H9 (cell line): Measurements from ENCODE around the gene SLC7A6. TPM values are rescaled to one million over a fixed set of nuclear protein-coding genes. Genes with fewer than 3 reads are reported as not detected.

Experiments used
- DNase-seq: peaks from one replicate; pipeline ENCODE4 v3.0.0-alpha.2; 2017
- H2AFZ ChIP-seq: one replicate; pipeline ENCODE4 v1.6.1; 2013; ENCODE audit warnings: mild to moderate bottlenecking, low read length, control low read depth, moderate library complexity
- H2AK5ac ChIP-seq: 2 replicates; pipeline ENCODE4 v1.6.1; 2013; ENCODE audit warnings: low read length, control low read depth, mixed read lengths; ENCODE audit not compliant: insufficient read length
- H2BK120ac ChIP-seq: one replicate; pipeline ENCODE4 v1.6.1; 2013; ENCODE audit warnings: low read depth, mild to moderate bottlenecking, low read length, control low read depth, inconsistent platforms; ENCODE audit not compliant: poor library complexity, severe bottlenecking
- H2BK12ac ChIP-seq: 2 replicates; pipeline ENCODE4 v1.6.1; 2013; ENCODE audit warnings: low read length, control low read depth, mixed read lengths, low read depth; ENCODE audit not compliant: insufficient read length
- H2BK15ac ChIP-seq: 2 replicates; pipeline ENCODE4 v1.6.1; 2013; ENCODE audit warnings: low read depth, low read length, control low read depth
- H2BK20ac ChIP-seq: one replicate; pipeline ENCODE4 v1.6.1; 2013; ENCODE audit warnings: low read depth, mild to moderate bottlenecking, low read length, control low read depth, inconsistent platforms; ENCODE audit not compliant: poor library complexity, severe bottlenecking
- H2BK5ac ChIP-seq: 2 replicates; pipeline ENCODE4 v1.6.1; 2013; ENCODE audit warnings: low read length, control low read depth, mixed read lengths; ENCODE audit not compliant: insufficient read length
- H3K14ac ChIP-seq: 2 replicates; pipeline ENCODE4 v1.6.1; 2013; ENCODE audit warnings: low read length, control low read depth; ENCODE audit not compliant: insufficient read depth
- H3K18ac ChIP-seq: 2 replicates; pipeline ENCODE4 v1.6.1; 2013; ENCODE audit warnings: low read depth, mild to moderate bottlenecking, mixed read lengths, low read length, control low read depth; ENCODE audit not compliant: insufficient read length
- H3K23ac ChIP-seq: 2 replicates; pipeline ENCODE4 v1.6.1; 2013; ENCODE audit warnings: low read length, control low read depth, mixed read lengths, low read depth; ENCODE audit not compliant: insufficient read length
- H3K23me2 ChIP-seq: 2 replicates; pipeline ENCODE4 v1.6.1; 2013; ENCODE audit warnings: low read depth, mild to moderate bottlenecking, mixed read lengths, low read length, control low read depth; ENCODE audit not compliant: insufficient read length, poor library complexity, severe bottlenecking
- H3K27ac ChIP-seq: 2 replicates; pipeline ENCODE4 v1.5.1; 2013; ENCODE audit warnings: low read length, control low read depth, mixed read lengths, low read depth; ENCODE audit not compliant: insufficient read length
- H3K27me3 ChIP-seq: 2 replicates; pipeline ENCODE4 v1.6.1; 2013; ENCODE audit warnings: low read length, control low read depth, inconsistent platforms; ENCODE audit not compliant: insufficient read depth
- H3K4ac ChIP-seq: 2 replicates; pipeline ENCODE4 v1.6.1; 2013; ENCODE audit warnings: low read depth, mild to moderate bottlenecking, control low read depth, inconsistent platforms, low read length, moderate library complexity
- H3K4me1 ChIP-seq: 2 replicates; pipeline ENCODE4 v1.6.1; 2013; ENCODE audit warnings: low read length, control low read depth, inconsistent platforms; ENCODE audit not compliant: insufficient read depth
- H3K4me2 ChIP-seq: 2 replicates; pipeline ENCODE4 v1.6.1; 2013; ENCODE audit warnings: low read length, control low read depth, mixed read lengths; ENCODE audit not compliant: insufficient read length, insufficient read depth
- H3K56ac ChIP-seq: 2 replicates; pipeline ENCODE4 v1.6.1; 2013; ENCODE audit warnings: low read depth, mild to moderate bottlenecking, mixed read lengths, low read length, control low read depth; ENCODE audit not compliant: insufficient read length
- H3K79me1 ChIP-seq: 2 replicates; pipeline ENCODE4 v1.6.1; 2013; ENCODE audit warnings: low read depth, mild to moderate bottlenecking, moderate library complexity, low read length, control low read depth, inconsistent platforms; ENCODE audit not compliant: insufficient read depth, poor library complexity, severe bottlenecking
- H3K79me2 ChIP-seq: 2 replicates; pipeline ENCODE4 v1.6.1; 2013; ENCODE audit warnings: low read length, control low read depth, inconsistent platforms; ENCODE audit not compliant: insufficient read depth
- H3K9ac ChIP-seq: 2 replicates; pipeline ENCODE4 v1.6.1; 2013; ENCODE audit warnings: low read length, control low read depth, mixed read lengths; ENCODE audit not compliant: insufficient read length; ENCODE audit errors: extremely low read depth
- H3K9me3 ChIP-seq: one replicate; pipeline ENCODE4 v1.6.1; 2013; ENCODE audit warnings: low read depth, low read length, inconsistent platforms; ENCODE audit not compliant: control insufficient read depth
- H3T11ph ChIP-seq: one replicate; pipeline ENCODE4 v1.6.1; 2013; ENCODE audit warnings: mild to moderate bottlenecking, low read length, control low read depth, inconsistent platforms
- H4K20me1 ChIP-seq: one replicate; pipeline ENCODE4 v1.6.1; 2013; ENCODE audit not compliant: control insufficient read depth, insufficient read length, insufficient read depth
- H4K5ac ChIP-seq: 2 replicates; pipeline ENCODE4 v1.6.1; 2013; ENCODE audit warnings: low read depth, mild to moderate bottlenecking, mixed read lengths, low read length, control low read depth; ENCODE audit not compliant: insufficient read length
- H4K8ac ChIP-seq: replicated peaks from 2 replicates; pipeline ENCODE4 v1.6.1; 2013; ENCODE audit warnings: low read length, control low read depth, mixed read lengths, low read depth; ENCODE audit not compliant: insufficient read length
- H4K91ac ChIP-seq: 2 replicates; pipeline ENCODE4 v1.6.1; 2013; ENCODE audit warnings: low read depth, mild to moderate bottlenecking, moderate library complexity, mixed read lengths, low read length, control low read depth; ENCODE audit not compliant: insufficient read length
- H3K27ac Mint-ChIP-seq, 3 experiments: 2 replicates in 2 of 3; 3 replicates in 1 of 3; pipeline ENCODE4 v1.8.0; 2020 to 2021; ENCODE audit warnings: mixed read lengths in 3 of 3, mild to moderate bottlenecking in 1 of 3, moderate library complexity in 1 of 3
- H3K27me3 Mint-ChIP-seq: 2 replicates; pipeline ENCODE4 v1.8.0; 2021; ENCODE audit warnings: low read depth, mild to moderate bottlenecking, moderate library complexity, mixed read lengths
- H3K36me3 Mint-ChIP-seq, 3 experiments: 2 replicates in 2 of 3; 3 replicates in 1 of 3; pipeline ENCODE4 v1.8.0; 2020 to 2021; ENCODE audit warnings: low read depth in 3 of 3, mixed read lengths in 3 of 3; ENCODE audit not compliant: insufficient read depth in 1 of 3
- H3K4me1 Mint-ChIP-seq, 2 experiments: 2 replicates each; pipeline ENCODE4 v1.8.0; 2020; ENCODE audit warnings: mixed read lengths in 2 of 2
- H3K4me3 Mint-ChIP-seq, 2 experiments: 2 replicates in 1 of 2; 3 replicates in 1 of 2; pipeline ENCODE4 v1.8.0; 2020 to 2021; ENCODE audit warnings: mild to moderate bottlenecking in 2 of 2, mixed read lengths in 2 of 2, moderate library complexity in 1 of 2
- H3K9me3 Mint-ChIP-seq, 2 experiments: 2 replicates in 1 of 2; 3 replicates in 1 of 2; pipeline ENCODE4 v1.8.0; 2020; ENCODE audit warnings: mild to moderate bottlenecking in 2 of 2, mixed read lengths in 2 of 2, moderate library complexity in 1 of 2
- WGBS: extraction: QIAGEN DNeasy Blood & Tissue Kit; methylation state at CpG from one replicate; pipeline ENCODE4 v1.1.7; 2013; ENCODE audit warnings: missing lambda C conversion rate, low lambda C conversion rate, mixed read lengths; ENCODE audit not compliant: insufficient read length; ENCODE audit errors: extremely low coverage; 5-methylcytosine and 5-hydroxymethylcytosine counted together
- total RNA-seq: library from RNA; stranded (reverse); gene quantifications from 2 replicates; pipeline ENCODE4 v1.2.1, GENCODE V29; 2021
- TF ChIP-seq, protein P1 (sequence below): fragments of 200-600 bp; sonication (generic); conservative IDR thresholded peaks from 3 replicates; pipeline ENCODE4 v1.8.0; 2021; ENCODE audit warnings: antibody characterized with exemption, mild to moderate bottlenecking

SLC7A6 gene
- total RNA-seq, 1 experiment from 2014 or later = 21.1 TPM

DNA sequence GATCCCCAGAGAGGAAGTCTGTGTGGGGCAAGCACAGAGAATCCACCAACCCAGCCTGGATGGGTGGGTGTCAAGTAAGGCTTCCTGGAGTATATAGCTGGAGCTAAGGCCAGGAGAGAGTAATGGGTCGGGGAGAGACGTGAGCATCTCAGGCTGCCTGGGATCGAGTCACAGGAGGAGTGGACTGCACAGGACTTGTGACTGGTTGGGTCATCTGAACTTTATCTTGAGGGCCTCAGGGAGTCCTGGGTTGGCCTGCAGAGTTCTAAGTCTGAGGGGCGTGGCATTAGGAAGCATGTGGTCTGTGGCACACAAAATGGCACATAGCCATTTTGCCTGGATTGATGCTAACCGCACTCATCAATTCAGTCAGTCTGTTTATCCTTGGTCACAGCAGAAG is 17.7 kb upstream of the SLC7A6 start:
- Histone ChIP-seq H3T11ph (no peak overlapping the region), H3K23ac (no peak overlapping the region), H2AK5ac (no peak overlapping the region), H3K4ac (no peak overlapping the region), H3K4me2 (no peak overlapping the region), H3K4me1 (no peaks in the 10 kb centered on the region), H2BK120ac (no peak overlapping the region), H3K56ac (no peak overlapping the region), H2BK15ac (no peak overlapping the region), H4K5ac (no peak overlapping the region), H3K18ac (no peak overlapping the region), H3K27me3 (no peaks in the 10 kb centered on the region; the same call in 1 of the 2 replicates), H2BK12ac (no peak overlapping the region), H4K8ac (no peak overlapping the region), H4K20me1 (no peaks in the 10 kb centered on the region), H3K14ac (no peak overlapping the region), H3K27ac (no peak overlapping the region), H2AFZ (no peak overlapping the region), H3K79me2 (no peaks in the 10 kb centered on the region), H2BK5ac (no peak overlapping the region), H3K9ac (no peak overlapping the region), H3K23me2 (peaks cover 11% of the 10 kb centered on the region), H3K9me3 (no peaks in the 10 kb centered on the region), H3K79me1 (no peaks in the 10 kb centered on the region), H4K91ac (no peak overlapping the region), H2BK20ac (no peak overlapping the region)
- WGBS = no CpG with 5 or more reads among the region's 5 CpGs
- TF ChIP-seq, protein P1, sequence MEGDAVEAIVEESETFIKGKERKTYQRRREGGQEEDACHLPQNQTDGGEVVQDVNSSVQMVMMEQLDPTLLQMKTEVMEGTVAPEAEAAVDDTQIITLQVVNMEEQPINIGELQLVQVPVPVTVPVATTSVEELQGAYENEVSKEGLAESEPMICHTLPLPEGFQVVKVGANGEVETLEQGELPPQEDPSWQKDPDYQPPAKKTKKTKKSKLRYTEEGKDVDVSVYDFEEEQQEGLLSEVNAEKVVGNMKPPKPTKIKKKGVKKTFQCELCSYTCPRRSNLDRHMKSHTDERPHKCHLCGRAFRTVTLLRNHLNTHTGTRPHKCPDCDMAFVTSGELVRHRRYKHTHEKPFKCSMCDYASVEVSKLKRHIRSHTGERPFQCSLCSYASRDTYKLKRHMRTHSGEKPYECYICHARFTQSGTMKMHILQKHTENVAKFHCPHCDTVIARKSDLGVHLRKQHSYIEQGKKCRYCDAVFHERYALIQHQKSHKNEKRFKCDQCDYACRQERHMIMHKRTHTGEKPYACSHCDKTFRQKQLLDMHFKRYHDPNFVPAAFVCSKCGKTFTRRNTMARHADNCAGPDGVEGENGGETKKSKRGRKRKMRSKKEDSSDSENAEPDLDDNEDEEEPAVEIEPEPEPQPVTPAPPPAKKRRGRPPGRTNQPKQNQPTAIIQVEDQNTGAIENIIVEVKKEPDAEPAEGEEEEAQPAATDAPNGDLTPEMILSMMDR = no peak
- DNase-seq = no peak
- Mint-ChIP-seq H3K4me1 (peaks cover 15 to 16% of the 10 kb centered on the region in 2 experiments), H3K9me3 (no peaks in the 10 kb centered on the region), H3K4me3 (peak overlapping the region; percentile 88 to 93; a peak in 4 of 5 replicates), H3K27ac (no peak overlapping the region; a peak in 1 of 7 replicates), H3K27me3 (peaks cover 18% of the 10 kb centered on the region), H3K36me3 (peaks cover 1 to 11% (median 7%) of the 10 kb centered on the region in 3 experiments; a peak in 5 of 7 replicates)
